A673 (cell line): Measurements from ENCODE around the gene NHERF2.

Experiments
- EZH2 ChIP-seq: fragments of 200-600 bp; sonication (generic); IDR thresholded peaks from 2 replicates; pipeline ENCODE4 v1.6.1; 2017; ENCODE audit warnings: borderline replicate concordance, low read depth, mild to moderate bottlenecking, mixed read lengths, antibody characterized with exemption, low read length; ENCODE audit not compliant: poor library complexity, severe bottlenecking
- TF ChIP-seq, protein P1 (sequence below): fragments of 300-800, 200-600 bp; sonication (generic); conservative IDR thresholded peaks from 2 replicates; pipeline ENCODE4 v1.5.1; 2017; ENCODE audit warnings: low read depth, mild to moderate bottlenecking, antibody characterized with exemption, low read length, moderate library complexity, mixed read lengths

DNA sequence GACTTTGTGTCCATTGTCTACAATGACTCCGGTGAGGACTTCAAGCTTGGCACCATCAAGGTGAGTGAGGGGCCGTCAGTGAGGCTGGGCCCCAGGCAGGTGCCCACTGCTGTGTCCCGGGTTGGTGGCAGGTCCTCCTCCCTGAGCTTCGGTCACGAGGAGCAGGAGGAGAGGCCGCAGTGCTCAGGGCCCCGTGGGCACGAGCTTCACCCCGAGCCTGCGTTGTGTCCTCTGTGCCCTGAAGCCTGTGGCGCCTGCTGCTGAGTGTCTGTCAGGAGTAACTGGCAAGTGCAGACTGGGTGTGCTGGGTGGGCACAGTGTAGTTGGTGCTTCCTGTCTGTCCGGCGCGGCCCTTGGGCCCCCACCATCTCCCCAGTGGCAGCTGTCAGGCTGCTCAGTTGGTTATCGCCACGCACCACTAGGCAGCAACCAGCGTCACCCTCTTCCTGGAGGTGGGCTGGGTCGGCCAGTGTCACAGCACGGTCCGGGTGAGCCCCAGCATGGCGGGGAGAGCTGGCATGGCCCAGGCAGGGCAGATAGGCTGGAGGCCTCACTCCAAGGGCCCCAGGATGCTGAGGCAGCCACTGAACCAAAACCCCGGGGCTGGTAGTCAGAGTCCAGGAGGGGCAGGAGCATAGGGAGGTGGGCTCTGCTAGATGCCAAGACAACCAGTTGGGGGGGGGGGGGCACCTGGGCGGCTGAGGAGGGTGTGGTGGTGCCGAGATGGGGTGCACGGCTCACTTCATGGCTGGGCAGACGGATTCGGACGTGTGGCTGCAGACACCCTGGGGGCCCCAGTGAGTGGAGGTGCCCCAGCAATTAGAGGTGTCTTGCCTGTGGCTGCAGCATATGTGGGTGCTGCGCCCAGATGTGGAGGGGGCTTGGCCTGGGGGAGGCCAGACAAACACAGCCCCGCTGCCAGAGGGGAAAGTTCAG is 60.4 kb downstream of the NHERF2 start:
- TF ChIP-seq, protein P1, sequence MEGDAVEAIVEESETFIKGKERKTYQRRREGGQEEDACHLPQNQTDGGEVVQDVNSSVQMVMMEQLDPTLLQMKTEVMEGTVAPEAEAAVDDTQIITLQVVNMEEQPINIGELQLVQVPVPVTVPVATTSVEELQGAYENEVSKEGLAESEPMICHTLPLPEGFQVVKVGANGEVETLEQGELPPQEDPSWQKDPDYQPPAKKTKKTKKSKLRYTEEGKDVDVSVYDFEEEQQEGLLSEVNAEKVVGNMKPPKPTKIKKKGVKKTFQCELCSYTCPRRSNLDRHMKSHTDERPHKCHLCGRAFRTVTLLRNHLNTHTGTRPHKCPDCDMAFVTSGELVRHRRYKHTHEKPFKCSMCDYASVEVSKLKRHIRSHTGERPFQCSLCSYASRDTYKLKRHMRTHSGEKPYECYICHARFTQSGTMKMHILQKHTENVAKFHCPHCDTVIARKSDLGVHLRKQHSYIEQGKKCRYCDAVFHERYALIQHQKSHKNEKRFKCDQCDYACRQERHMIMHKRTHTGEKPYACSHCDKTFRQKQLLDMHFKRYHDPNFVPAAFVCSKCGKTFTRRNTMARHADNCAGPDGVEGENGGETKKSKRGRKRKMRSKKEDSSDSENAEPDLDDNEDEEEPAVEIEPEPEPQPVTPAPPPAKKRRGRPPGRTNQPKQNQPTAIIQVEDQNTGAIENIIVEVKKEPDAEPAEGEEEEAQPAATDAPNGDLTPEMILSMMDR, result no peak
- TF ChIP-seq EZH2, result no peak
